HepG2 (cell line): ENCODE data around the gene USP34. TPM values are rescaled to one million over a fixed set of nuclear protein-coding genes. Genes with fewer than 3 reads are reported as not detected.

Source experiments
- ATAC-seq: fragments of 200-7000 bp; cut with Tn5 transposase; 3 replicates; pipeline ENCODE4 v1.9.1; 2020; ENCODE audit warnings: mild to moderate bottlenecking, moderate library complexity
- BruUV-seq: library from RNA; stranded (reverse); fragments of 400-500 nt; replicated peaks from 2 replicates; lab custom pipeline; 2021; lab: Mats Ljungman, UMichigan
- CTCF ChIA-PET: fragments of 300-600 bp; formaldehyde crosslinking; extraction: SDS; loops from one replicate; lab custom pipeline; 2021; ENCODE audit warnings: low total read pairs, inconsistent platforms, low intra/inter-chr PET ratio; lab: Yijun Ruan, JAX
- POLR2A ChIA-PET: fragments of 350-600 bp; sonication (Branson Sonifier 250); formaldehyde crosslinking; loops from one replicate; lab custom pipeline; 2020; ENCODE audit warnings: antibody characterized with exemption, inconsistent platforms; lab: Yijun Ruan, JAX
- DNase-seq: peaks from one replicate; pipeline ENCODE4 v3.0.0-alpha.2; 2015; ENCODE audit warnings: low spot score
- FAIRE-seq: peaks from 3 replicates; lab custom pipeline; 2011; peaks lifted over from hg19 to GRCh38; lab: Jason Lieb, UNC
- H2AFZ ChIP-seq: one replicate; pipeline ENCODE4 v1.6.1; 2011; ENCODE audit warnings: low read length, inconsistent platforms
- H3K27ac ChIP-seq: fragments of 300-600 bp; 3 replicates; pipeline ENCODE4 v1.8.0; 2011; ENCODE audit warnings: mixed run types, mild to moderate bottlenecking, mixed read lengths, low read length, inconsistent platforms; ENCODE audit not compliant: insufficient read depth; ENCODE audit errors: extremely low read length
- H3K27me3 ChIP-seq, 2 experiments: fragments of 200-600 bp in 1 of 2; 2 replicates in 1 of 2; 3 replicates in 1 of 2; pipeline versions ENCODE4 v1.6.0 to v1.8.0; 2011; ENCODE audit warnings: low read length in 2 of 2, mild to moderate bottlenecking in 2 of 2, moderate library complexity in 2 of 2, inconsistent platforms in 1 of 2; ENCODE audit not compliant: insufficient read depth in 2 of 2, control insufficient read depth in 1 of 2
- H3K36me3 ChIP-seq, 2 experiments: fragments of 200-600 bp in 1 of 2; replicated peaks in 1 of 2; 2 replicates in 1 of 2; 3 replicates in 1 of 2; pipeline versions ENCODE4 v1.5.1 to v1.8.0; 2011; ENCODE audit warnings: low read length in 2 of 2, inconsistent platforms in 1 of 2; ENCODE audit not compliant: insufficient read depth in 2 of 2, control insufficient read depth in 1 of 2
- H3K4me1 ChIP-seq: 2 replicates; pipeline ENCODE4 v1.5.1; 2012; ENCODE audit warnings: low read length, inconsistent platforms; ENCODE audit not compliant: insufficient read depth
- H3K4me2 ChIP-seq: 2 replicates; pipeline ENCODE4 v1.6.0; 2011; ENCODE audit warnings: low read depth, low read length, inconsistent platforms
- H3K4me3 ChIP-seq, 3 experiments: fragments of 200-600 bp in 1 of 3; sonication (generic), shearing (Covaris generic) in 1 of 3; replicated peaks in 1 of 3; 2 replicates each; pipeline ENCODE4 v1.5.1; 2011 to 2016; ENCODE audit warnings: low read length in 3 of 3, inconsistent platforms in 2 of 3, low read depth in 2 of 3, mild to moderate bottlenecking in 2 of 3, control low read depth in 1 of 3, mixed read lengths in 1 of 3; ENCODE audit not compliant: insufficient read depth in 1 of 3
- H3K79me2 ChIP-seq: one replicate; pipeline ENCODE4 v1.6.1; 2011; ENCODE audit warnings: low read length, inconsistent platforms; ENCODE audit not compliant: insufficient read depth
- H3K9ac ChIP-seq: 2 replicates; pipeline ENCODE4 v1.6.0; 2011; ENCODE audit warnings: mild to moderate bottlenecking, low read depth, low read length, inconsistent platforms; ENCODE audit not compliant: insufficient read depth
- H3K9me3 ChIP-seq: 2 replicates; pipeline ENCODE4 v1.5.1; 2012; ENCODE audit warnings: mild to moderate bottlenecking, low read length
- H4K20me1 ChIP-seq: 2 replicates; pipeline ENCODE4 v1.6.0; 2011; ENCODE audit warnings: inconsistent platforms, mild to moderate bottlenecking, low read length, moderate library complexity; ENCODE audit not compliant: insufficient read depth
- BORCS8-MEF2B ChIP-seq: sonication (generic); formaldehyde crosslinking; IDR thresholded peaks from 2 replicates; pipeline ENCODE4 v1.8.0; 2022; ENCODE audit warnings: mild to moderate bottlenecking, missing genetic modification reagents
- DMTF1 ChIP-seq: sonication (generic); formaldehyde crosslinking; IDR thresholded peaks from 2 replicates; pipeline ENCODE4 v1.4.0; 2020; ENCODE audit warnings: mild to moderate bottlenecking, missing genetic modification reagents
- GPN1 ChIP-seq: sonication (generic); formaldehyde crosslinking; IDR thresholded peaks from 2 replicates; pipeline ENCODE4 v1.5.1; 2020; ENCODE audit warnings: missing genetic modification reagents, borderline replicate concordance
- MIER2 ChIP-seq: IDR thresholded peaks from 2 replicates; pipeline ENCODE4 v1.6.1; 2016; ENCODE audit warnings: missing biosample characterization, missing genetic modification reagents
- NCOA1 ChIP-seq: sonication (generic); formaldehyde crosslinking; IDR thresholded peaks from 2 replicates; pipeline ENCODE4 v1.9.0; 2021; ENCODE audit warnings: missing genetic modification reagents
- SIX4 ChIP-seq: sonication (generic); formaldehyde crosslinking; IDR thresholded peaks from 2 replicates; pipeline ENCODE4 v1.4.0; 2020; ENCODE audit warnings: missing genetic modification reagents
- ZHX2 ChIP-seq, 2 experiments: sonication (generic) in 1 of 2; formaldehyde crosslinking in 1 of 2; IDR thresholded peaks; 2 replicates each; pipeline versions ENCODE4 v1.6.1 to v1.9.0; 2014 to 2022; ENCODE audit warnings: antibody characterized with exemption in 1 of 2, borderline replicate concordance in 1 of 2, inconsistent platforms in 1 of 2, low read depth in 1 of 2, missing genetic modification reagents in 1 of 2
- ZIK1 ChIP-seq: sonication (generic); formaldehyde crosslinking; IDR thresholded peaks from 2 replicates; pipeline ENCODE4 v1.5.0; 2020; ENCODE audit warnings: mild to moderate bottlenecking, low read depth, missing genetic modification reagents, borderline replicate concordance
- ZNF329 ChIP-seq: sonication (generic); formaldehyde crosslinking; IDR thresholded peaks from 2 replicates; pipeline ENCODE4 v1.9.0; 2021; ENCODE audit warnings: low read depth, mild to moderate bottlenecking, missing genetic modification reagents
- WGBS: methylation state at CpG from one replicate; pipeline ENCODE4 v1.1.6; 2017; ENCODE audit warnings: low lambda C conversion rate; 5-methylcytosine and 5-hydroxymethylcytosine counted together
- in situ Hi-C: cut with HindIII; loops from 2 replicates; pipeline ENCODE4 v1.10.0; 2017; ENCODE audit warnings: low pct_unique_long_range_greater_than_20kb; ENCODE audit not compliant: extremely low pct_ligation_motif_present
- intact Hi-C: fragments of 100-400 bp; cut with micrococcal nuclease; formaldehyde crosslinking; loops from one replicate; pipeline ENCODE4 v1.10.0; 2022; ENCODE audit not compliant: unreplicated experiment
- polyA plus RNA-seq, 8 experiments: library from polyadenylated mRNA; depleted of rRNA in 3 of 8; stranded (reverse) in 7 of 8; unstranded in 1 of 8; fragments of >200 nt; fragmentation: Illumina TruSeq in 4 of 8; extraction: Trizol in 4 of 8; gene quantifications; 2 replicates each; pipeline versions ENCODE4 v1.2.1 to v1.2.3, GENCODE V29; 2011 to 2016; ENCODE audit warnings: low read depth in 4 of 8, missing spikeins in 1 of 8, mixed read lengths in 1 of 8; ENCODE audit not compliant: insufficient read depth in 1 of 8
- total RNA-seq, 5 experiments: library from RNA; depleted of rRNA; stranded (reverse); fragments of >200 nt; fragmentation: Illumina TruSeq; extraction: Trizol; gene quantifications; 2 replicates each; pipeline ENCODE4 v1.2.3, GENCODE V29; 2016; ENCODE audit warnings: low read depth in 1 of 5

The USP34 gene
- total and polyA plus RNA-seq, 2 of the 13 experiments (the other 11 are each of a cell fraction or from before 2014, with no cell fraction given), result 99.2 to 100 TPM

GRCh38 chr2:61157371-61158003, 313.4 kb downstream of the USP34 start:
- intact Hi-C loops, result no loop called here
- ChIA-PET POLR2A (interaction anchor here (2.0 to 2.9 kb wide), 2 partner anchors 13 to 20 kb away, joined by 5 to 12 read pairs; no protein-coding TSS in a partner anchor), CTCF (no interaction called here)
- ATAC-seq (no peak; the same call in 2 of the 3 replicates), DNase-seq (no peak), FAIRE-seq (no peak)
- H3K27me3 ChIP-seq, result no peaks in the 10 kb centered on the region
- peaks cover 0 to 7% of the 10 kb centered on the region in 2 experiments; a peak in 3 of 5 replicates for H3K36me3 ChIP-seq
- H3K4me1 ChIP-seq, result no peaks in the 10 kb centered on the region
- no peak overlapping the region for H3K4me3 ChIP-seq
- no peaks in the 10 kb centered on the region for H4K20me1 ChIP-seq
- H3K4me2 ChIP-seq, result no peak overlapping the region
- no peaks in the 10 kb centered on the region for H3K79me2 ChIP-seq
- no peak for TF ChIP-seq SIX4 (CRISPR knock-in tag)
- no peak for TF ChIP-seq DMTF1 (CRISPR knock-in tag)
- peak; percentile 96 for TF ChIP-seq ZNF329 (CRISPR knock-in tag)
- no TSS peak for BruUV-seq
- no peak overlapping the region for H3K27ac ChIP-seq
- H2AFZ ChIP-seq, result no peak overlapping the region
- peaks cover 9% of the 10 kb centered on the region for H3K9me3 ChIP-seq
- WGBS, result 99% methylated on average over 5 of the region's 5 CpGs
- in situ Hi-C loops, result no loop called here
- H3K9ac ChIP-seq, result no peak overlapping the region

DNA sequence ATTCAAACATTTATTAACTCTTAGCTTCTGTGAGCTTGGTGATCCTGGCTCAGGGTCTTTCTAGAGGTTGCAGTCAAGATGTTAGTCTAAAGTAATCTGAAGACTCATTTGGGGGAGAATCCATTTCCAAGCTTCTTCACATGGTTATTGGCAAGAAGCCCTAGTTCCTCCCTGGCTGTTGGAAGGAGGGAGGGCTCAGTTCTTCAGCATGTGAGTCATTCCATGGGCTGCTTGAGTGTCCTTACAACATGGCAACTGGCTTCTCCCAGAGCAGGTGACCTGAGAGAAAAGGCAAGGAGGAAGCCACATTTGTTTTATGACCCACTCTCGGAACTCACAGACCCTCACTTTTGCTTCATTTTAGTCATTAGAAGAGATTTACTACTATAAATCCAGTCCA, 319.5 kb downstream of the USP34 start:
- no peaks in the 10 kb centered on the region for H3K9me3 ChIP-seq
- ChIA-PET POLR2A (no interaction called here), CTCF (no interaction called here)
- no peak overlapping the region for H2AFZ ChIP-seq
- H3K9ac ChIP-seq, result no peak overlapping the region
- no peaks in the 10 kb centered on the region for H3K27me3 ChIP-seq
- ATAC-seq (no peak), DNase-seq (no peak), FAIRE-seq (no peak)
- H3K79me2 ChIP-seq, result no peaks in the 10 kb centered on the region
- H3K36me3 ChIP-seq, result peaks cover 5 to 8% of the 10 kb centered on the region in 2 experiments; a peak in 3 of 5 replicates
- BruUV-seq, result no TSS peak
- H4K20me1 ChIP-seq, result no peaks in the 10 kb centered on the region
- WGBS, result 100% methylated on average over 1 of the region's 1 CpG
- H3K4me2 ChIP-seq, result no peak overlapping the region
- no peaks in the 10 kb centered on the region for H3K4me1 ChIP-seq
- H3K4me3 ChIP-seq, result no peak overlapping the region
- no peak overlapping the region for H3K27ac ChIP-seq
- in situ Hi-C loops (no loop called here), intact Hi-C loops (no loop called here)
- TF ChIP-seq ZHX2 (IDR thresholded peaks at IDR 0.05; ENCODE audit: low read depth) (no peak), ZHX2 (CRISPR knock-in tag; IDR thresholded peaks at IDR 0.05; ENCODE audit: borderline replicate concordance) (no peak), MIER2 (no peak), GPN1 (CRISPR knock-in tag) (no peak), ZIK1 (CRISPR knock-in tag) (no peak), NCOA1 (CRISPR knock-in tag) (no peak), BORCS8-MEF2B (CRISPR knock-in tag) (no peak)
